ENCODE data around the gene SEMA3C.

GRCh38 chr7:80954191-80954590 lies 35.3 kb upstream of the SEMA3C start:
- TF ChIP-seq CTCF (IDR thresholded peaks at IDR 0.05) (no peak), POLR2A (IDR thresholded peaks at IDR 0.05) (no peak)
